HG02981 (cell line): ENCODE measurements around the gene UPF3B.
"Not testable (repeated sequence)": the region's sequence is repeated elsewhere in the genome, so short reads cannot be mapped to it uniquely, and the experiment has no call there.

Source experiments
- ATAC-seq: cut with Tn5 transposase; IDR thresholded peaks from one replicate; pipeline ENCODE4 v1.9.1; 2021; ENCODE audit warnings: mild to moderate bottlenecking, moderate library complexity; ENCODE audit not compliant: unreplicated experiment

Gene UPF3B

DNA sequence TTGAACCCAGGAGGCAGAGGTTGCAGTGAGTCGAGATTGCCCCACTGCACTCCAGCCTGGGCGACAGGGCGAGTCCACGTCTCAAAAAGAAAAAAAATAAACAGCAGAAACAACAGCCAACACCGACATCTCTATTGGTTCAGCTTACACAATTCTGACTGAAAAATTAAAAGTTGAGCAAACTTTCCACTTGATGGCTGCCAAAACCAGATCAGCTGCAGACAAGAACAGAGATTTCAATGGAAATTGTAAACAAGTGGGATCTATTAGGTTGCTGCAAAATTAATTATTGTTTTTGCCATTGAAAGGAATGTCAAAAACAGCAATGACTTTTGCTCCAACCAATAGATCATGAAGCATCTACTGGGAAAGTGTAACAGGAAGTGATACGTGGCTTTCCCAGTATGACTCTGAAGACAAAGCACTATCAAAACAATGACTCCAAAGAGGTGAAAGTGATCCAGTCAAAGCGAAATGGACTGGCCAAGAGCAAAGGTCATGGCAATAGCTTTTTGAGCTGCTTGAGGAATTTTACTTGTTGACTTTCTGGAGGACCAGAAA is 26.3 kb downstream of the UPF3B start:
- no peak for ATAC-seq

DNA sequence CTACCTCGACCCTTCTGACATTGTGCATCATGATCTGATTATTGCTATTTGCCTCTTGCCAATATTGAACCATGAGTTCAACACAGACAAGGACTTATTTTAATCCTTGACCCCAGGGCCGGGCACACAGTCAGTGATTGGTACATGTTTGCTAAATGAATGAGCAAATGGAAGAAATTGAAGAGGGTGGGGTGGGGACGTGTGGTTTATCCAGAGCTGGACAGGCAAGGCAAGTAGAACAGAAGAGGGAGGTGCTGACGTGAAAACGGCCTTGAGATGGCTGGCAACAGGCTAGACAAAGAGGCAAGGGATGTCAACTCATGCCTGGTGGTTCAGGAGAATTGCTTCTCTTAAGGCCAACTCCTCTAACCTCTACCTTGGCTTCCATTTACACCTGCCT is 28.5 kb downstream of the UPF3B start:
- ATAC-seq = not testable (repeated sequence)

DNA sequence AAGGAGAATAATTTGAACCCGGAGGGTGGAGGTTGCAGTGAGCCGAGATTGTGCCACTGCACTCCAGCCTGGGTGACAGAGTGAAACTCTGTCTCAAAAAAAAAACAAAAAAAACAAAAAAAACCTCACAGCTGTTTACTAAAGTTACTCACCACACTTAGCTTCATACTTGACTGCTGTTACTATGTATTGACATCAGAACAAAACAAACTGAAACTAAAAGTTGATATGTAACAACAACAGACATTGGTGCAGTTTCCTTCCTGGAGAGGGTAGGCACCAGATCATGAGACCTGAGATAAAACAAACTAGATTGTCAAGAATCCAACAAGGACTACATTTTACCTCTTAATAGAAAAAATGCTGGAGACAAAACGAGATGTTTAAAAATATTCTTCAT is 31.1 kb downstream of the UPF3B start:
- peak; percentile 99 for ATAC-seq

DNA sequence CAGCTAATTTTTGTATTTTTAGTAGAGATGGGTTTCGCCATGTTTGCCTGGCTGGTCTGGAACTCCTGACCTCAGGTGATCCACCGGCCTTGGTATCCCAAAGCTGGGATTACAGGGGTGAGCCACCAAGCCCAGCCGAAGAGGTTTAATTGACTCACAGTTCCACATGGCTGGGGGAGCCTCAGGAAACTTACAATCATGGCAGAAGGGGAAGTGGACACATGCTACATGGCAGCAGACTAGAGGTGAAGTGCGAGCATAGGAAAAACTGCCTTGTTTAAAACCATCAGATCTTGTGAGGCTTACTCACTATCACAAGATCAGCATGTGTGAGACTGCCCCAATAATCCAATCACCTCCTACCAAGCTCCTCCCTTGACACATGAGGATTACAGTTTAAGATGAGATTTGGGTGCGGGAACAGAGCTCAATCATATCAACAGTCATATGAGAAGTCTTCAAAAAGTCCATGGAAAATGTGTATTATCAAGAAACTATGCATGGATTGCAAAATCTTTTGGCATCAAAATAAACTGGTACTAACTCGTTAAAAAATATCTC is 35.6 kb downstream of the UPF3B start:
- ATAC-seq = no peak

DNA sequence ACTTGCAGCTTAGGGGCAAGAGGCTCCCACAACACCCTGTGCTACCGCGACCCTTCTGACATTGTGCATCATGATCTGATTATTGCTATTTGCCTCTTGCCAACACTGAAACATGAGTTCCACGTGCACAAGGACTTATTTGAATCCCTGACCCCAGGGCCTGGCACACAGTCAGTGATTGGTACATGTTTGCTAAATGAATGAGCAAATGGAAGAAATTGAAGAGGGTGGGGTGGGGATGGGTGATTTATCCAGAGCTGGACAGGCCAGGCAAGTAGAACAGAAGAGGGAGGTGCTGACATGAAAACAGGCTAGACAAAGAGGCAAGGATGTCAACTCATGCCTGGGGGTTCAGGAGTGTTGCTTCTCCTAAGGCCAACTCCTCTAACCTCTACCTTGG is 36.5 kb downstream of the UPF3B start:
- ATAC-seq = no peak

DNA sequence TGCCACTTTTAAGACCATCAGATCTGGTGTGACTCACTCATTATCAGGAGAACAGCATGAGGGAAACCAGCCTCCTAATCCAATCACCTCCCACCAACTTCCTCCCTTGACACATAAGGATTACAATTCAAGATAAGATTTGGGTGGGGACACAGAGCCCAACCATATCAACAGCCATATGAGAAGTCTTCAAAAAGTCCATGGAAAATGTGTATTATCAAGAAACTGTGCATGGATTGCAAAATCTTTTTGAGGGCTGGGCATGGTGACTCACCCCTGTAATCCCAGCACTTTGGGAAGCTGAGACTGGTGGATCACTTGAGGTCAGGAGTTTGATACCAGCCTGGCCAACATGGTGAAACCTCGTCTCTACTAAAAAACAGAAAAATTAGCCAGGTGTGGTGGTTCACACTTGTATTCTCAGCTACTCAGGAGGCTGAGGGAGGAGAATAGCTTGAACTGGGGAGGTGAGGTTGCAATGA is 43.5 kb downstream of the UPF3B start:
- ATAC-seq = no peak

DNA sequence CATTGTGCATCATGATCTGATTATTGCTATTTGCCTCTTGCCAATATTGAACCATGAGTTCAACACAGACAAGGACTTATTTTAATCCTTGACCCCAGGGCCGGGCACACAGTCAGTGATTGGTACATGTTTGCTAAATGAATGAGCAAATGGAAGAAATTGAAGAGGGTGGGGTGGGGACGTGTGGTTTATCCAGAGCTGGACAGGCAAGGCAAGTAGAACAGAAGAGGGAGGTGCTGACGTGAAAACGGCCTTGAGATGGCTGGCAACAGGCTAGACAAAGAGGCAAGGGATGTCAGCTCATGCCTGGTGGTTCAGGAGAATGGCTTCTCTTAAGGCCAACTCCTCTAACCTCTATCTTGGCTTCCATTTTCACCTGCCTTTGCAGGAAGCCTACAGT is 44.3 kb downstream of the UPF3B start:
- ATAC-seq = not testable (repeated sequence)

DNA sequence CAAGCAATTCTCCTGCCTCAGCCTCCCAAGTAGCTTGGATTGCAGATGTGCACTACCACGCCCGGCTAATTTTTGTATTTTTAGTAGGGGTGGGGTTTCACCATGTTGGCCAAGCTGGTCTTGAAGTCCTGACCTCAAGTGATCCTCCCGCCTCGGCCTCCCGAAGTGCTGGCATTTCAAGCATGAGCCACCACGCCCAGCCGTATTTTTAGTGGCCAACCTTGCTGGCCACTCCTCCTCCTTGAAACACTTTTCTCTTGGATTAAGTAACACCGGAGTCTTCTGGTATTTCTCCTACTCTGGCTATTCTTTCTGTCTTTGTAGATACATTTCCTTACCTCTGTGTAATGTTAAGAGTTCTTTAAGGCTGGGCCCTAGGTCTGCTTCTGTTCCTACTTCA is 50.2 kb downstream of the UPF3B start:
- ATAC-seq = no peak

DNA sequence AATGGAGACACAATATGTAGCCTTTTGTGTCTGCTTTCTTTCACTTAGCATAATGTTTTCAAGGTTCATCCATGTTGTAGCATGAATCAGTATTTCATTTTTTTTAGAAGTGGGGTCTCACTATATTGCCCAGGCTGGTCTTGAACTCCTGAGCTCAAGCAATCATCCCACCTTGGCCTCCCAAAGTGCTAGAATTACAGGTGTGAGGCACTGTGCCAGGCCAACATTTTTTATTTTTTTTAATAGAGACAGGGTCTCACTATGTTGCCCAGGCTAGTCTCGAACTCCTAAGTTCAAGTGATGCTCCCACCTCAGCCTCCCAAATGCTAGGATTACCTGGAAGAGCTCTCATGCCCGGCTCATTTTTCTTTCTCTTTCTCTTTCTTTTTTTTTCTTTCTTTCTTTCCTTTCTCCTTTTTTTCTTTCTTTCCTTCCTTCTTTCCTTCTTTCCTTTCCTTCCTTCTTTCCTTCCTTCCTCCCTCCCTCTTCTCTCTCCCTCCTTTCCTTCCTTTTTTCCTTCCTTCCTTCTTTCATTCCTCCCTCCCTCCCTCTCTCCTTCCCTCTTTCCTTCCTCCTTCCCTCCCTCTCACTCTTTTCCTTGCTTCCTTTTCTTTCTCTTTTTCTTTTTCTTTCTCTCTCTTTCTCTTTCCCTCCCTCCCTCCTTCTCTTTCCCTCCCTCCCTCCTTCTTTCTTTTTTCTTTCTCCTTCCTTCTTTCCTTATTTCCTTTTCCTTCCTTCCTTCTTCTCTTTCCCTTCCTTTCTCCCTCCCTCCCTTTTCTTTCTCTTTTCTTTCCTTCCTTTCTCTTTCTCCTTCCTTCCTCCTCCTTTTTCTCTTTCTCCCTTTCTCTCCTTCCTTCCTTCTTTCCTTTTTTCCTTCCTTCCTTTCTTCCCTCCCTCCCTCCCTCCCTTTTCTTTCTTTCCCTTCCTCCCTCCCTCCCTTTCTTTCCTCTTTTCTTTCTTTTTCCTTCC is 51.2 kb downstream of the UPF3B start:
- no peak for ATAC-seq

DNA sequence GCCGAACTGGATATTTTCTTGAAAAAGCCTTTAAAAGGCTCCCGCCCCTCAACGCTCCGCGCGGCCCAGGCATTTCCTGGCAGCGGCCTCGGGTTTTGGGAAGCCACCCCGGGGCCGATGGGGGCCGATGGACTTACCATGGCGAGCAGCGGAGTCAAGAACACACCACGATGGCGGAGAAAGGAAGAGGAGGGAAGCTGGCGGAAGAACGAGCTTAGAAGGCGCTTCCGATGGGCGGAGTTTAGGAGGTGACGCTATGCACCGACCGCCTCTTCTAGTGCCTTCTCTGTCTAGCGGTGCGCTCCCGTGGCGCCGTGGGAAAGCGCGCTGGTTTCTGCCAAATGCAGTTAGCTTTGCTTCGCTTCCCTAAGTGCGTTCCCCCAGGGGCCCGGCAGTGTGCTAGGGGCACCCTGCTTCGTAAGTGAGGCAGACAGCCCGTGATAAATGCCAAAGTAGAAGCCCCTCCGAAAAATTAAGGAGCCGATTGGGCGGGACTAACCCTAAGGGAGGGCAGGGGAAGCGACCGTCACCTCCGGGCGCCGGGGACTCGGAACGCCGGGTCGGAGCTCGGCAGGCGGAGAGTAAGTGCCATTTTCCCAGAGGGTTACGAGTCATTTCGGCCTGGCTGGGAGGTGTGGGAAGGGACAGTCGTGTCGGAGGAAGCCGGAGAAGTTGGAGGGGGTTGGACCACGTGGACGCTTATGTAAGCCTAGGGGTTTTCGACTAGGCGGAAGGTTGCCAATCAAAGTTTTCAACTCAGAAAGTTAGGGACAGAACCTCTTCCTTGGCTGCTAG is 61.1 kb downstream of the UPF3B start, which contains the start of gene RPL39:
TSS of gene RPL39 (minus strand) at position 194 of the 795 bp plus-strand sequence. CDS start at position 140, 54 bp downstream.
- peak; percentile 91 for ATAC-seq

DNA sequence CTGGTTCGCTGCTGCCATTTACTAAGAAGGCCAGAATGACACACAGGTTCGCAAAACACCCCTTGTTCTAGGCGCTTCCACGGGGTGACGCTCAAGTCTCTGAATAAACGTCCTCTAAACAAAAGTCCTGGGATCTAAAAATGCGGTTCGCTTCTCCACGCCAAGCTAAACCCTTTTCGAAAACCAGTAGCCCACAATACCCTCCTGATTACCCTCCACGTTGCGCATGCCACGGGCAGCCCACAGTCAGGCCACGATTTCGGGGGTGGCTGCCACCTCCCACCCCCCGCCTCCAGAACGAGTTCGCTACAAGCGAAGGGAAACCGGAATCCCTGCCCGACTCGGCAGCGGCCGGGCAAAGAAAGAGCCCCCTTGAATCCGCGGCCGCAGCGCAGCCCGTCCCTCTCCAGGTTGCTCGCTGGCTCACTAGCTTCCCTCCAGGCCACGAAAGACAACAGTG is 61.8 kb downstream of the UPF3B start:
- peak; percentile 5 for ATAC-seq

DNA sequence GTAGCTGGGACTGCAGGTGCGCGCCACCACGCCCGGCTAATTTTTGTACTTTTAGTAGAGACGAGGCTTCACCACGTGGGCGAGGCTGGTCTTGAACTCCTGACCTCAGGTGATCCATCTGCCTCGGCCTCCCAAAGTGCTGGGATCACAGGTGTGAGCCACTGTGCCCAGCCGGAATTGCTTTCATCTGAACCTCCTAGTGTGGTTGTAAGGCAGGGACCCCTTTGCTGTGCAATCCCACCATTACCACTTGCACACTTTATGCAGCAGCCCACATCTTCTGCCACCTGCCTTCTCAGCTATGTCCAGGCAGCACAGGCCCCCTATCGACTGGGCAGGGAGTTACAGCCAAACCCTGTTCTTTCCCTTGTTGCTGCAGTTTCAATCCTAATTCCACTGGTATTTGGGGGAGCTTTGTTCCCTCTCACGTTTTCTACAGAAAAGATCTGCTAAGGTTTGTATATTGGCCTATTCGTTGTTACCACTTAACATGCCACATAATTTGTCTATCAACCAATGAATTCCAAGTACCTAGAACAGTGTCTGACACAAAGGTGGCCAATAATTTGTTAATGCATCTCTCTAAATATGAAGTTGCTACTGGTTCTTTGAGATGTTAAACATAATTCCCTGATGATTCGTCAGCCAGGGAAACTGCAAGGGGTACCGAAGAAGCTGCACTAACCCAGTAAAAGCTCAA is 67.9 kb downstream of the UPF3B start:
- ATAC-seq = peak; percentile 53
